Naive B cell (primary cell): ENCODE measurements around the gene PINK1. TPM values are rescaled to one million over a fixed set of nuclear protein-coding genes. Genes with fewer than 3 reads are reported as not detected.

Experiments
- ATAC-seq, 2 donors: fragments of 150-1000 bp; cut with Tn5 transposase; 2 replicates each; pipeline ENCODE4 v1.10.0; 2021; ENCODE audit warnings: low read depth in 2 of 2, mild to moderate bottlenecking in 2 of 2, moderate library complexity in 2 of 2
- DNase-seq: peaks from one replicate; pipeline ENCODE4 v3.0.0; 2022
- H3K27ac Mint-ChIP-seq, 6 donors: one replicate each; pipeline ENCODE4 v1.8.0; 2020 to 2022; ENCODE audit warnings: mild to moderate bottlenecking in 6 of 6, mixed read lengths in 6 of 6, moderate library complexity in 5 of 6, inconsistent platforms in 2 of 6
- H3K27me3 Mint-ChIP-seq, 3 donors: one replicate each; pipeline ENCODE4 v1.8.0; 2021 to 2022; ENCODE audit warnings: mixed read lengths in 3 of 3, mild to moderate bottlenecking in 1 of 3
- H3K36me3 Mint-ChIP-seq, 2 donors: one replicate each; pipeline ENCODE4 v1.8.0; 2020 to 2022; ENCODE audit warnings: mixed read lengths in 2 of 2, inconsistent platforms in 1 of 2, mild to moderate bottlenecking in 1 of 2
- H3K4me1 Mint-ChIP-seq, 3 donors: one replicate each; pipeline ENCODE4 v1.8.0; 2020 to 2022; ENCODE audit warnings: mixed read lengths in 3 of 3, inconsistent platforms in 1 of 3, mild to moderate bottlenecking in 1 of 3, moderate library complexity in 1 of 3
- H3K4me3 Mint-ChIP-seq, 8 donors: one replicate each; pipeline ENCODE4 v1.8.0; 2020 to 2022; ENCODE audit warnings: mild to moderate bottlenecking in 8 of 8, mixed read lengths in 8 of 8, moderate library complexity in 8 of 8, inconsistent platforms in 2 of 8
- H3K9me3 Mint-ChIP-seq, 7 donors: one replicate each; pipeline ENCODE4 v1.8.0; 2020 to 2022; ENCODE audit warnings: mixed read lengths in 7 of 7, mild to moderate bottlenecking in 5 of 7, inconsistent platforms in 2 of 7, moderate library complexity in 1 of 7
- polyA plus RNA-seq, 6 donors: library from polyadenylated mRNA; unstranded; fragments of 300-500 nt; fragmentation: Illumina TruSeq; gene quantifications; one replicate each; pipeline ENCODE4 v1.2.3, GENCODE V29; 2021; ENCODE audit warnings: low read depth in 6 of 6

The PINK1 gene
- polyA plus RNA-seq, 6 donors from 2014 or later: 9.1 to 21.0 (median 16.2) TPM

DNA sequence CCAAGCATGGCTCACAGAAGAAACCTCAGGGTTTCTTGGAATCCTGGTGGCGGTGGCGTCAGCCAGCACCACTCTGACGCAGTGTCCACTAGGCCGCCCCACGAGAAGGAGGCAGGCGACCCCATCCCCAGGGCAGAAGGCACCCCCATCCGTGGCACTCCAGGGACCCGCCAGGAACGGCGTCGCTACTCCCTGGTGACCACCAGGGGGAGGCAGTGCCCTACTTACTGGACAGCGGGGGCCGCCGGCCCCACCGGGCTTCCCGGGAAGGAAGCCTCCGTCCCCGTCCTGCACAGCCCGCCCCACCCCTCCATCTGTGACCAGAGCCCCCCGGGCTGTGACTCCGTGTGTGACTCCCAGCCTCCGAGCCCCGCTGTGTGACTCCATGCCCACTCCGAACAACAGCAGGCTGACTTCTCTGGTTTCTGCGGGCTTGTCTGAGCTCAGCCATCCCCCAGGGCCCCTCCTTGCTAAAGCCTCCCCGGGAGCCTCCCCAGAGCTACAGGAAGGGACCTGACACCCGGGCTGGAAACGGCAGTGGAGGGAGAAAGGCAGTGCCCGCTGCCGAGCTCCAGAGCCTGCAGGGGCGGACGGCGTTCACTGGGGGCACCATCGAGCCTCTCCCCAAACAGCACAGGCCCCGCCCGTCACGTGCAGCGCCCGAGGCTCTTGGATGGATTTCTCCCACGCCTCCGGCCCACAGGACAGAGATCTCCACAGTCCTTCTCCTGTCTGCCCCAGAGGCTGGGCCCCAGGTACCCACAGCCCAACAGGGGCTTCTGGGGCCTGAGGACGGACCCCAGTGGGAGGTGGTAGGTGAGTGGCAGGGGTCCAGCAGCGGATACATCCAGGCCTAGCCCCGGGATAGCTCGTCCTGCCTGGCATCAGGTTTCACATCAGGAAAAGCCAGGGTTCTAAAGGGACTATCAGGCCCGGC, 63.4 kb downstream of the PINK1 start:
- Mint-ChIP-seq H3K4me3 (peak overlapping the region; percentile 85 to 97 (median 92)), H3K4me1 (peaks cover 8 to 10% (median 10%) of the 10 kb centered on the region in 3 donors), H3K27me3 (peaks cover 0 to 19% (median 11%) of the 10 kb centered on the region in 3 donors), H3K9me3 (peaks cover 0 to 2% (median 0%) of the 10 kb centered on the region in 7 donors), H3K27ac (peak overlapping the region in 2 of 6 donors; percentile 45 to 79), H3K36me3 (no peaks in the 10 kb centered on the region)
- peak; percentile 65 for DNase-seq
- ATAC-seq: peak; percentile 95

DNA sequence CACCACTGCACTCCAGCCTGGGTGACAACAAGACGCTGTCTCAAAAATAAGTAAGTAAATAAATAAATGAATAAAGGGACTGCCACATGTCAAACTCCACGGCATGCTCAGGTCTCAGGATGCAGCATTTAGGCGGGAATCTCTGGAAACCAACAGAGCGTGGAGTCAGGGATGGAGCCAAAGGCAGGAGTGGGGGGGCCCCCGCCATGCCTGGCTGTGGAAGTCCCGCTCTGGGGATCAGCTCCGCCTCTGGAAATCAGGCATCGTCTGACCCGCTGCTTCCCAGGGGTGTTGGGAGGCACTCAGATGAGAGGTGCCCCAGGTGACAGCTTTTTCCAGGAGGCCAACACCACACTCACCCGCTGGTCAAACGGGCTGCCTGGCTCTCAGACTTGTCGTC, 64.3 kb downstream of the PINK1 start:
- Mint-ChIP-seq H3K36me3 (no peaks in the 10 kb centered on the region), H3K4me1 (peaks cover 8 to 10% (median 10%) of the 10 kb centered on the region in 3 donors), H3K4me3 (peak overlapping the region in 3 of 8 donors; percentile 22 to 89 (median 46)), H3K9me3 (no peaks in the 10 kb centered on the region), H3K27ac (no peak overlapping the region), H3K27me3 (peaks cover 0 to 20% (median 14%) of the 10 kb centered on the region in 3 donors)
- DNase-seq: no peak
- no peak for ATAC-seq

DNA sequence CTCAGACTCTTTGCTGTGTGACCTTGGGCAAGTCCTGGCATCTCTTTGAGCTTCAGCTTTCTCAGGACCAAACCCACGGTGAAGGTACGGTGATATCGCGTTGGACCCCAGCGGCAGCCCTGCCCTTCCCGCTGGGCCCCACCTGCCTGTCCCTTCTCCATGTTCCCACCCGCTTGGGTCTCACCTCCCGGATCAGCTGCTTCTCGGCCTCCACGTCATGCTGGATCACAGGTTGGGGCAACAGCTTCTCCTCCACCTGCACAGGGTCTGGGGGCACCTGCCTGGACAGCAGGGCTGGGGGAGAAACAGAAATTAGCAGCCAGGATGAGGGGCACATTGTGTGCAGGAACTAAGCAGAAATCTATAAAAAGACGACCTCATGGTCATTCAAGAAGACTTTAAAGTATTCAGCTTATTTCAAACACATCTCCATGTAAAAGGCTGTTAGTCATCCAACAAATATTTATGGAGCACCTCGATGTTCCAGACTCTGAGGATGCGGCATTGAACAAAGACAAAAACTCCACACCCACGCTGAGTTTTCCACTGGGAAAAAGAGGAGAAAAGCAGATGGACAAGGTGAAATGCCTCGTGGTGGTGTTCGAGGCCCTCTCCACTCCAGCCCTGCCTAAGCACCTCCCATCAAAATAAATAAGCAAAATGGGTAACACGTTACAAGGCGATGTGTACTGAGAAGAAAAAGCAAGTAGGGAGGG, 65.1 kb downstream of the PINK1 start:
- H3K36me3 Mint-ChIP-seq: no peaks in the 10 kb centered on the region
- no peak for ATAC-seq
- H3K4me1 Mint-ChIP-seq: peaks cover 8 to 12% (median 10%) of the 10 kb centered on the region in 3 donors
- peak overlapping the region in 5 of 8 donors; percentile 18 to 51 (median 45) for H3K4me3 Mint-ChIP-seq
- peaks cover 0 to 28% (median 20%) of the 10 kb centered on the region in 3 donors for H3K27me3 Mint-ChIP-seq
- H3K27ac Mint-ChIP-seq: no peak overlapping the region
- no peak for DNase-seq
- H3K9me3 Mint-ChIP-seq: no peaks in the 10 kb centered on the region

DNA sequence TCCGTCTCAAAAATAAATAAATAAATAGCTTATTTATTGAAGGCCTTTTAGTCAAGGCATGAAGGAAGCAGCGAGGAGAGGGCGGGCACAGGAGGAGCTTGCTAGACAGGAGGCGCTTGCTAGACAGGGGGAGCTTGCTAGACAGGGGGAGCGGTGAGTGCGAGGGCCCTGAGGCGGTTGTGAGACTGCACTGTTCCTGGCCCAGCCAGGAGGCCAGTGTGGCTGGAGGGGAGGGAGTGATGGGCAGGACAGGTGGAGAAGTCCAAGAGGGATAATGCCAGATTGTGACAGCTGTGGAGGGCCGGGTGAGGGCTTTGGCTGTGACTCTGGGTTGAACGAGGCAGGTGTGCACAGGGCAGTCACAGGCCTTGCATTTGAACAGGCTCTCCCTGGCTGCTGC, 66.3 kb downstream of the PINK1 start:
- DNase-seq: no peak
- Mint-ChIP-seq H3K27me3 (peaks cover 0 to 25% (median 25%) of the 10 kb centered on the region in 3 donors), H3K36me3 (no peaks in the 10 kb centered on the region), H3K4me1 (peaks cover 8 to 12% (median 10%) of the 10 kb centered on the region in 3 donors), H3K9me3 (no peaks in the 10 kb centered on the region), H3K4me3 (peak overlapping the region in 1 of 8 donors; percentile 43), H3K27ac (peak overlapping the region in 2 of 6 donors; percentile 81 to 87)
- ATAC-seq: no peak

DNA sequence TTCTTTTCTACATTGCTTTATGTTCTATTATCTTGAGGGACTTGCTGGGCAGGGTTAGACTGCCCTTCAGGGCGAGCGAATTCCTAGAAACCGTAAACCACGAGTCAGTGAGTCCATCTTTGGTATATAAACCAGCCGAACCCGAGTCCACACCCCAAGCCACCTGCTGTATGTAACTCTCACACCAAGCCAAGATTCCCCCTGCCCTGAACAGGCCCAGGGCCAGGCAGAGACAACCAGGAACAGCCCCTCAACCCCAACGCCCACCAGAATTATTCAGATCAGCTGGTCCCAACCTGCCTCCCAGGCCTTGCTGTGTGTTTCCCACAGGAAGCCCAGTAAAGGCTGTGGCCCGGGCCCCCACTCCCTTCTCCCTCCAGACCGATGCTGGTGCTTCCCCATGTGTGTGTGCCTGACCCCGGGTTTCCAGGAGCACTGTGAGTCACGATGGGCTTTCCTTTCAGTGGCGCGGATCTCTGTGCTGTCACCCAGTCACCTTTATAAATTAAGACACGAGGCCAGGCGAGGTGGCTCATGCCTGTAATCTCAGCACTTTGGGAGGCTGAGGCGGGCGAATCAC, 67.5 kb downstream of the PINK1 start:
- ATAC-seq (no peak), DNase-seq (no peak)
- H3K27me3 Mint-ChIP-seq: peaks cover 0 to 25% (median 21%) of the 10 kb centered on the region in 3 donors
- peaks cover 7 to 12% (median 10%) of the 10 kb centered on the region in 3 donors for H3K4me1 Mint-ChIP-seq
- no peaks in the 10 kb centered on the region for H3K36me3 Mint-ChIP-seq
- no peak overlapping the region for H3K4me3 Mint-ChIP-seq
- no peaks in the 10 kb centered on the region for H3K9me3 Mint-ChIP-seq
- no peak overlapping the region for H3K27ac Mint-ChIP-seq

Other genes with a start within 250 kb of the PINK1 start
- not detected for gene CAMK2N1, start 147.2 kb upstream of the PINK1 start, polyA plus RNA-seq
- gene MUL1, start 125.3 kb upstream of the PINK1 start, polyA plus RNA-seq: 10 to 100 TPM; 28.5 to 85.5 (median 37.5) TPM
- gene FAM43B, start 80.9 kb upstream of the PINK1 start, polyA plus RNA-seq: not detected
- 1 to 10 TPM in 1 of 6 donors, under 1 TPM in 3, not detected in 2; 0.30 to 3.2 (median 0.59) TPM for gene CDA, start 44.4 kb upstream of the PINK1 start, polyA plus RNA-seq
- 100 to 1,000 TPM; 190 to 325 (median 211) TPM for gene DDOST, start 27.9 kb downstream of the PINK1 start, polyA plus RNA-seq
- not detected for gene KIF17, start 84.5 kb downstream of the PINK1 start, polyA plus RNA-seq
- gene SH2D5, start 99.2 kb downstream of the PINK1 start, polyA plus RNA-seq: not detected
- 100 to 1,000 TPM; 185 to 291 (median 221) TPM for gene HP1BP3, start 153.8 kb downstream of the PINK1 start, polyA plus RNA-seq